ES-I3 (cell line): ENCODE data around the gene RAP2B.
"Not testable (repeated sequence)": the region's sequence is repeated elsewhere in the genome, so short reads cannot be mapped to it uniquely, and the experiment has no call there.

Source experiments
- H3K36me3 ChIP-seq: 2 replicates; pipeline ENCODE4 v1.6.1; 2013; ENCODE audit warnings: mild to moderate bottlenecking, low read length, control low read depth, moderate library complexity; ENCODE audit not compliant: insufficient read depth
- H3K4me1 ChIP-seq: 2 replicates; pipeline ENCODE4 v1.6.1; 2013; ENCODE audit warnings: mild to moderate bottlenecking, control low read depth, low read length; ENCODE audit not compliant: insufficient read depth
- H3K9ac ChIP-seq: 2 replicates; pipeline ENCODE4 v1.6.1; 2013; ENCODE audit warnings: low read depth, mild to moderate bottlenecking, low read length, moderate library complexity
- H3K9me3 ChIP-seq: 2 replicates; pipeline ENCODE4 v1.6.1; 2013; ENCODE audit warnings: mild to moderate bottlenecking, low read length, moderate library complexity; ENCODE audit not compliant: control insufficient read depth, insufficient read depth

The RAP2B gene

GRCh38 chr3:153166206-153166605 is 4.2 kb downstream of the RAP2B start:
- no peaks in the 10 kb centered on the region for H3K9me3 ChIP-seq
- no peaks in the 10 kb centered on the region for H3K4me1 ChIP-seq
- peak overlapping the region; percentile 87; the same call in 1 of the 2 replicates for H3K9ac ChIP-seq

GRCh38 chr3:153166796-153167195 is 4.8 kb downstream of the RAP2B start:
- H3K9ac ChIP-seq: no peak overlapping the region
- peaks cover 4% of the 10 kb centered on the region; the same call in 1 of the 2 replicates for H3K36me3 ChIP-seq
- H3K9me3 ChIP-seq: no peaks in the 10 kb centered on the region
- H3K4me1 ChIP-seq: no peaks in the 10 kb centered on the region

More at GRCh38 chr3:153166206-153166605, 4.2 kb downstream of the RAP2B start:
- peaks cover 4% of the 10 kb centered on the region; the same call in 1 of the 2 replicates for H3K36me3 ChIP-seq

- Histone ChIP-seq H3K36me3 (peaks cover 4% of the 10 kb centered on the region; the same call in 1 of the 2 replicates), H3K9ac (no peak overlapping the region), H3K4me1 (peaks cover 13% of the 10 kb centered on the region), H3K9me3 (no peaks in the 10 kb centered on the region)
These were observed 7.9 kb downstream of the RAP2B start for GRCh38 chr3:153169793-153170383.

- H3K36me3 ChIP-seq: peaks cover 4% of the 10 kb centered on the region; the same call in 1 of the 2 replicates
- no peak overlapping the region for H3K9ac ChIP-seq
- H3K9me3 ChIP-seq: no peaks in the 10 kb centered on the region
- H3K4me1 ChIP-seq: peaks cover 13% of the 10 kb centered on the region
These were observed 9.2 kb downstream of the RAP2B start for GRCh38 chr3:153171256-153171655.

- H3K4me1 ChIP-seq: peaks cover 13% of the 10 kb centered on the region
These were observed 9.9 kb downstream of the RAP2B start for GRCh38 chr3:153171918-153172317.

GRCh38 chr3:153172796-153173757 is 11.1 kb downstream of the RAP2B start:
- no peak overlapping the region for H3K9ac ChIP-seq
- no peaks in the 10 kb centered on the region for H3K36me3 ChIP-seq
- no peaks in the 10 kb centered on the region for H3K9me3 ChIP-seq
- H3K4me1 ChIP-seq: peaks cover 13% of the 10 kb centered on the region

More at GRCh38 chr3:153171918-153172317, 9.9 kb downstream of the RAP2B start:
- H3K9me3 ChIP-seq: no peaks in the 10 kb centered on the region
- H3K36me3 ChIP-seq: peaks cover 4% of the 10 kb centered on the region; the same call in 1 of the 2 replicates
- H3K9ac ChIP-seq: no peak overlapping the region

GRCh38 chr3:153173758-153174516 is 11.9 kb downstream of the RAP2B start:
- peaks cover 13% of the 10 kb centered on the region for H3K4me1 ChIP-seq
- H3K9ac ChIP-seq: no peak overlapping the region
- no peaks in the 10 kb centered on the region for H3K36me3 ChIP-seq
- no peaks in the 10 kb centered on the region for H3K9me3 ChIP-seq

GRCh38 chr3:153176197-153176596 is 14.2 kb downstream of the RAP2B start:
- H3K36me3 ChIP-seq: no peaks in the 10 kb centered on the region
- H3K4me1 ChIP-seq: peaks cover 13% of the 10 kb centered on the region
- no peaks in the 10 kb centered on the region for H3K9me3 ChIP-seq
- H3K9ac ChIP-seq: no peak overlapping the region

- Histone ChIP-seq H3K9me3 (no peaks in the 10 kb centered on the region), H3K9ac (no peak overlapping the region), H3K36me3 (no peaks in the 10 kb centered on the region), H3K4me1 (no peaks in the 10 kb centered on the region)
These were observed 18.9 kb downstream of the RAP2B start for GRCh38 chr3:153180860-153181372.

GRCh38 chr3:153182501-153183293 is 20.7 kb downstream of the RAP2B start:
- Histone ChIP-seq H3K9me3 (no peaks in the 10 kb centered on the region), H3K4me1 (no peaks in the 10 kb centered on the region), H3K9ac (no peak overlapping the region), H3K36me3 (no peaks in the 10 kb centered on the region)

- no peaks in the 10 kb centered on the region for H3K9me3 ChIP-seq
- H3K4me1 ChIP-seq: no peaks in the 10 kb centered on the region
These were observed 28.9 kb downstream of the RAP2B start for GRCh38 chr3:153190923-153191322.

GRCh38 chr3:153192327-153192726 is 30.3 kb downstream of the RAP2B start:
- H3K4me1 ChIP-seq: no peaks in the 10 kb centered on the region
- H3K36me3 ChIP-seq: no peaks in the 10 kb centered on the region
- H3K9ac ChIP-seq: no peak overlapping the region
- no peaks in the 10 kb centered on the region for H3K9me3 ChIP-seq

More at GRCh38 chr3:153190923-153191322, 28.9 kb downstream of the RAP2B start:
- no peaks in the 10 kb centered on the region for H3K36me3 ChIP-seq
- no peak overlapping the region for H3K9ac ChIP-seq

GRCh38 chr3:153193786-153194476 is 31.9 kb downstream of the RAP2B start:
- not testable (repeated sequence) for H3K36me3 ChIP-seq, H3K9me3 ChIP-seq, H3K9ac ChIP-seq, H3K4me1 ChIP-seq
